Retinal pigment epithelial cell (primary cell): Measurements from ENCODE around the gene PSD4.

Experiments
- DNase-seq: peaks from one replicate; pipeline ENCODE4 v3.0.0-alpha.2; 2010; ENCODE audit warnings: low read depth
- H3K4me3 ChIP-seq: 2 replicates; pipeline ENCODE4 v1.5.1; 2011; ENCODE audit warnings: mild to moderate bottlenecking, low read length, control low read depth, moderate library complexity
- CTCF ChIP-seq: conservative IDR thresholded peaks from 2 replicates; pipeline ENCODE4 v1.5.1; 2011; ENCODE audit warnings: low read depth, low read length, control low read depth, inconsistent platforms

PSD4 gene

GRCh38 chr2:113182471-113183260 is 8.9 kb downstream of the PSD4 start:
- H3K4me3 ChIP-seq = no peak overlapping the region
- DNase-seq = no peak
- TF ChIP-seq CTCF = no peak

GRCh38 chr2:113183264-113183663 is 9.5 kb downstream of the PSD4 start:
- DNase-seq = no peak
- no peak overlapping the region for H3K4me3 ChIP-seq
- TF ChIP-seq CTCF = no peak

GRCh38 chr2:113183703-113184102 is 9.9 kb downstream of the PSD4 start:
- no peak for DNase-seq
- TF ChIP-seq CTCF = no peak
- no peak overlapping the region for H3K4me3 ChIP-seq

- H3K4me3 ChIP-seq = no peak overlapping the region
- DNase-seq = no peak
- TF ChIP-seq CTCF = no peak
Observed at GRCh38 chr2:113184531-113185230, 10.9 kb downstream of the PSD4 start.

GRCh38 chr2:113185664-113186432 is 12.1 kb downstream of the PSD4 start:
- H3K4me3 ChIP-seq = no peak overlapping the region
- no peak for TF ChIP-seq CTCF
- DNase-seq = no peak

- TF ChIP-seq CTCF = no peak
- no peak for DNase-seq
- no peak overlapping the region for H3K4me3 ChIP-seq
Observed at GRCh38 chr2:113186433-113186796, 12.6 kb downstream of the PSD4 start.
